GM19238 (cell line): ENCODE data around the gene GGT5.
"Not testable (repeated sequence)": the region's sequence is repeated elsewhere in the genome, so short reads cannot be mapped to it uniquely, and the experiment has no call there.

Experiments
- DNase-seq: peaks from one replicate; pipeline ENCODE4 v3.0.0; 2011; ENCODE audit warnings: low spot score; ENCODE audit not compliant: insufficient read length

GGT5 gene

GRCh38 chr22:24205438-24206195 is 39.3 kb downstream of the GGT5 start:
- no peak for DNase-seq

GRCh38 chr22:24203856-24204255 is 41.0 kb downstream of the GGT5 start:
- DNase-seq: not testable (repeated sequence)

DNA sequence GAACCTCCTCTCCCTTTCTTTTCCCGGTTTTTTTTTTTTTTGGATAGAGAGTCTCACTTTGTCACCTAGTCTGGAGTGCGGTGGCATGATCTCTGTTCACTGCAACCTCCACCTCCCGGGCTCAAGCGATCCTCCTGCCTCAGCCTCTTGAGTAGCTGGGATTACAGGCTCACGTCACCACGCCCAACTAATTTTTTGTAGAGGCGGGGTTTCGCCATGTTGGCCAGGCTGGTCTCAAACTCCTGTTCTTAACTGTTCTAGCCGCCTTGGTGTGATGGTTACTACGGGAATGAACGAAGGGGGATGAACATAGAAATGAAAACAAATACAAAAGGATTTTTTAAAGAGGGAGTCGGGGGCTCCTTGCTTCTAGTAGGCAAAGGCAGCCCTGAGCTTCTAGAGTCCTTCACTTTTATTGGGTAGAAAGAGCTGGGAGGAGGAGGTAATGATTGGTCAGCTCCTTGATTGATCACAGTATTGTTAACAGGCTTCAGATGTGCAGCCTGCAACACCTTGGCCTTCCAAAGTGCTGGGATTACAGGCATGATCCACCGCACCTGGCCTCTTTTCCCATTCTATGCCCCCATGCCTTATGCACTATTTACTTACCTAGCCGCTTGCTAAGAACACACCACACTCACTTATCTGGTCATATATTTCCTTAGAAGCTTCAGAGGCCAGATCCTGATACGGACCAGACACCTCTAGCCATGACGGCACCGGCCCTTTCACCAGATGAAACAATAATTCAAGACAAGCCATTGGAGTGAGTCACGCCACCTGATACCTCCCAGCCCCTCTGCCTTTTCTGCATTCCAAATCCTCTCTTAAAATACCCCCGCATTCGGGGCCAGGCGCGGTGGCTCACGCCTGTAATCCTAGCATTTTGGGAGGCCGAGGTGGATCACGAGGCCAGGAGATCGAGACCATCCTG is 42.9 kb downstream of the GGT5 start:
- DNase-seq: no peak

GRCh38 chr22:24200619-24201212 is 44.2 kb downstream of the GGT5 start:
- no peak for DNase-seq

GRCh38 chr22:24198682-24199052 is 46.2 kb downstream of the GGT5 start:
- DNase-seq: no peak

GRCh38 chr22:24191893-24192292 is 53.0 kb downstream of the GGT5 start:
- no peak for DNase-seq

- DNase-seq: no peak
These were observed 53.5 kb downstream of the GGT5 start for GRCh38 chr22:24191381-24191841.

- DNase-seq: no peak
These were observed 54.2 kb downstream of the GGT5 start for GRCh38 chr22:24190596-24191208.

GRCh38 chr22:24190159-24190540 is 54.7 kb downstream of the GGT5 start:
- no peak for DNase-seq

GRCh38 chr22:24189249-24190158 is 55.4 kb downstream of the GGT5 start:
- peak; percentile 75 for DNase-seq

- no peak for DNase-seq
These were observed 56.1 kb downstream of the GGT5 start for GRCh38 chr22:24188705-24189248.

- DNase-seq: no peak
These were observed 56.9 kb downstream of the GGT5 start for GRCh38 chr22:24187731-24188644.

DNA sequence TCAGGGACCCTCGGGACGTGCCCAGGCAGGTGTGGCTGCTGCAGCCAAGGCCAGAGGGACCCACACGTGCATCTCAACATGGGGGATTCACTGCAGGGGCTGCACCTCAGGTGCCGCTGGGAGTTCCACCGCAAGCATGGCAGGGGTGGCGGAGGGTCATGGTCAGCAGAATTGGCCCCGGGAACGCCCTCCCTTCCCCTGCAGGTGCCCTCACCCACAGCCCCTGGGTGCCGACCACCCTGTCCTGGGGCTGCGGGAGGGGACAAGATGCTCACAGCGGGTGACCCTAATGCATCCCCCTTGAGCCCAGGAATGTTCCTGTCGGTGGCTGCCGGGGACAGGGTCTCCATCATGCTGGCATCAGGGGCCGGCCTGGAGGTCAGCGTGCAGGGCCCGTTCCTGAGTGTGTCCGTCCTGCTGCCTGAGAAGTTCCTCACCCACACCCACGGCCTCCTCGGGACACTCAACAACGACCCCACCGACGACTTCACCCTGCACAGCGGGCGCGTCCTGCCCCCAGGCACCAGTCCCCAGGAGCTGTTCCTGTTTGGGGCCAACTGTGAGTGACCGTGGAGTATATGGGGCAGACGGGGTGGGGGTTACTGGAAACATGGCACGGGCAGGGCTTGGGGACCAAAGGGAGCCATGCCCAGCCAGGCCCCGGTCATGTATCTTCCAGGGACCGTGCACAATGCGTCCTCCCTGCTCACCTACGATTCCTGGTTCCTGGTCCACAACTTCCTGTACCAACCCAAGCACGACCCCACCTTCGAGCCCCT is 57.8 kb downstream of the GGT5 start:
- DNase-seq: no peak

DNA sequence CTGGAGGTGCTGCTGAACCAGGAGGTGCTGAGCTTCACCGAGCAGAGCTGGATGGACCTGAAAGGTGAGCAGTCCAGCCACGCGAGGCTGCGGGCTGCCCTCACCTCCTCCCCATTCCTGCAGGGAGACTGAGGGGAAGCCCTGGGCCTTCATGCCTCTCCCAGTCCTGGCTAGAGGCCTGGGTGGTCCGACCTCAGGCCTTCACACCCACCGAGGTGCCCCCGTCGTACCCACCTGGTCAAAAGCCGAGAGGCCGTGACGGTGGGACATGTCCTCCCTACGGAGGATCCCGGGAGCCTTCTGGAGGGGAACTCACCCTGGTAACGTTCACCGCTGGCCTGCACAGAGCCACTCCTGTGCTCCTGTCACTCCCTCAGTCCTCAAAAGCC is 58.5 kb downstream of the GGT5 start:
- DNase-seq: no peak

DNA sequence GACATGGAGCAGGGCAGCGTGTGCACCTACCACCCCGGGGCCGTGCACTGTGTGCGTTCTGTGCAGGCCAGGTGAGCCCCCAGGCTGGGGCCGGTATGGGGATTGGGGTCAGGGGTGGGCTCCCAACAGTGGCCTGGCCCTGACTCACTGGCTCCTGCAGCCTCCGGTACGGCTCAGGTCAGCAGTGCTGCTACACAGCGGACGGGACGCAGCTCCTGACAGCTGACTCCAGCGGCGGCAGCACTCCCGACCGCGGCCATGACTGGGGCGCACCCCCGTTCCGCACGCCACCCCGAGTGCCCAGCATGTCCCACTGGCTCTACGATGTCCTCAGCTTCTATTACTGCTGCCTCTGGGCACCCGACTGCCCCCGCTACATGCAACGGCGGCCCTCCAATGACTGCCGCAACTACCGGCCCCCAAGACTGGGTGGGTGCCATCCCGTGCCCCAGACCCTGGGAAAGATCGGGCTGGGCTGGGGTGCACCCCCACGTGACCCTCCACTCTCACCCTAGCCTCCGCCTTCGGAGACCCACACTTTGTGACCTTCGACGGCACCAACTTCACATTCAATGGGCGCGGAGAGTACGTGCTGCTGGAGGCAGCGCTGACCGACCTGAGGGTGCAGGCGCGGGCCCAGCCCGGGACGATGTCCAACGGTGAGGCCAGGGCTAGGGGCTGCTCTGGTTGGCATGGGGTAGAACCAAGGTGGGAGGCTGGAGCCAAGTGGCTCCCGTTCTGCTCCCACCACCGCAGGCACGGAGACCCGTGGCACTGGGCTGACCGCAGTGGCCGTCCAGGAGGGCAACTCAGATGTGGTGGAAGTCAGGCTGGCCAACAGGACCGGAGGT is 59.2 kb downstream of the GGT5 start:
- no peak for DNase-seq

DNA sequence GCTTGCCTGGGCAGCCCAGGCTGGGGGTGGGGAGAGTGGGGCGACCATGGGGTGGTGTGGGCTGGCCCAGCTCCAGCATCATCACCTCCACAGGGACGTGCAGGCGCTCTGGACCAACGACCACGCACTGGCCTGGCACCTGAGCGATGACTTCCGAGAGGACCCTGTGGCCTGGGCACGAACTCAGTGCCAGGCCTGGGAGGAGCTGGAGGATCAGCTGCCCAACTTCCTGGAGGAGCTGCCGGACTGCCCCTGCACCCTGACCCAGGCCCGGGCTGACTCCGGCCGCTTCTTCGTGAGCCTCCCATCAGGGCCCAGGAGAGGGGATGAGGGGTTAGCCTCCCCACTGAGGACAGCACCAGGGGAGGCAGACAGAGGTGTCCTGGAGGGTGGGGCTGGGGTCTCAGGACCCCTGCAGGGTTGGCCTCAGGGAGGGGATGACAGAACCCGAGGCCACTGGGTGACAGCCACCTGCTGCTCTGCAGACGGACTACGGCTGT is 59.8 kb downstream of the GGT5 start:
- DNase-seq: no peak

GRCh38 chr22:24184057-24184798 is 60.7 kb downstream of the GGT5 start:
- no peak for DNase-seq
